H1 (cell line): ENCODE measurements around the gene DET1. TPM values are rescaled to one million over a fixed set of nuclear protein-coding genes. Genes with fewer than 3 reads are reported as not detected.

Experiments
- BACH1 ChIP-seq: IDR thresholded peaks from 2 replicates; pipeline ENCODE4 v1.6.1; 2012; ENCODE audit warnings: low read length, improper control_type of control experiment
- BRCA1 ChIP-seq: IDR thresholded peaks from 2 replicates; pipeline ENCODE4 v1.6.1; 2012; ENCODE audit warnings: low read depth, low read length, improper control_type of control experiment
- CBX8 ChIP-seq: fragments of 300-800, 300-1000 bp; sonication (generic); IDR thresholded peaks from 2 replicates; pipeline ENCODE4 v1.7.1; 2016; ENCODE audit warnings: low read depth, low read length, borderline replicate concordance
- CHD2 ChIP-seq: IDR thresholded peaks from 2 replicates; pipeline ENCODE4 v1.6.1; 2012; ENCODE audit warnings: low read length, improper control_type of control experiment
- CREB1 ChIP-seq: IDR thresholded peaks from 2 replicates; pipeline ENCODE4 v1.6.1; 2012; ENCODE audit warnings: inconsistent platforms
- EP300 ChIP-seq, 2 experiments: IDR thresholded peaks; 1 replicate in 1 of 2; 2 replicates in 1 of 2; pipeline ENCODE4 v1.6.1; 2011 to 2012; ENCODE audit warnings: low read depth in 2 of 2, low read length in 2 of 2, mild to moderate bottlenecking in 2 of 2, borderline replicate concordance in 1 of 2, inconsistent platforms in 1 of 2, moderate library complexity in 1 of 2
- EZH2 ChIP-seq: fragments of 200-600 bp; sonication (generic); IDR thresholded peaks from 2 replicates; pipeline ENCODE4 v1.7.1; 2012; ENCODE audit warnings: low read depth, mild to moderate bottlenecking, moderate library complexity, low read length, inconsistent platforms; ENCODE audit not compliant: severe bottlenecking
- KDM1A ChIP-seq: fragments of 200-600, 300-600 bp; sonication (generic); IDR thresholded peaks from 2 replicates; pipeline ENCODE4 v1.7.1; 2016; ENCODE audit warnings: mild to moderate bottlenecking, low read length, borderline replicate concordance
- KDM5A ChIP-seq: fragments of 200-600 bp; IDR thresholded peaks from 2 replicates; pipeline ENCODE4 v1.7.1; 2012; ENCODE audit warnings: mild to moderate bottlenecking, low read length, inconsistent platforms, mixed read lengths
- MAFK ChIP-seq: IDR thresholded peaks from 2 replicates; pipeline ENCODE4 v1.6.1; 2012; ENCODE audit warnings: low read depth, mild to moderate bottlenecking, improper control_type of control experiment, low read length
- NRF1 ChIP-seq: IDR thresholded peaks from 2 replicates; pipeline ENCODE4 v1.6.1; 2011; ENCODE audit warnings: mild to moderate bottlenecking, low read depth, low read length, improper control_type of control experiment
- POLR2A ChIP-seq, 2 experiments: IDR thresholded peaks; 1 replicate in 1 of 2; 2 replicates in 1 of 2; pipeline ENCODE4 v1.6.1; 2011; ENCODE audit warnings: low read depth in 2 of 2, low read length in 2 of 2, mild to moderate bottlenecking in 2 of 2; ENCODE audit errors: control extremely low read depth in 1 of 2
- POLR2AphosphoS5 ChIP-seq: IDR thresholded peaks from 2 replicates; pipeline ENCODE4 v1.6.1; 2011; ENCODE audit warnings: low read depth, low read length
- POU5F1 ChIP-seq: IDR thresholded peaks from 2 replicates; pipeline ENCODE4 v1.6.1; 2011; ENCODE audit warnings: low read depth, mild to moderate bottlenecking, low read length, moderate library complexity
- RBBP5 ChIP-seq: IDR thresholded peaks from 2 replicates; pipeline ENCODE4 v1.7.1; 2012; ENCODE audit warnings: low read depth, mild to moderate bottlenecking, inconsistent platforms, low read length, moderate library complexity, borderline replicate concordance
- SIN3A ChIP-seq, 2 experiments: IDR thresholded peaks in 1 of 2; conservative IDR thresholded peaks in 1 of 2; 2 replicates each; pipeline ENCODE4 v1.6.1; 2011 to 2012; ENCODE audit warnings: low read length in 2 of 2, improper control_type of control experiment in 1 of 2, low read depth in 1 of 2, mild to moderate bottlenecking in 1 of 2
- SIRT6 ChIP-seq: IDR thresholded peaks from one replicate; pipeline ENCODE4 v1.7.1; 2012; ENCODE audit warnings: low read length, inconsistent platforms
- SP1 ChIP-seq: IDR thresholded peaks from 2 replicates; pipeline ENCODE4 v1.6.1; 2011; ENCODE audit warnings: low read depth, low read length
- TBP ChIP-seq: IDR thresholded peaks from 2 replicates; pipeline ENCODE4 v1.6.1; 2011; ENCODE audit warnings: low read depth, low read length, improper control_type of control experiment
- TEAD4 ChIP-seq: IDR thresholded peaks from 2 replicates; pipeline ENCODE4 v1.6.1; 2012; ENCODE audit warnings: low read depth, low read length, inconsistent platforms, mixed read lengths
- ZNF274 ChIP-seq: IDR thresholded peaks from 2 replicates; pipeline ENCODE4 v1.7.0; 2012; ENCODE audit warnings: low read length, borderline replicate concordance; ENCODE audit errors: extremely low read depth
- polyA plus RNA-seq, 7 experiments: library from polyadenylated mRNA; depleted of rRNA in 3 of 7; stranded (reverse) in 5 of 7; unstranded in 2 of 7; fragments of >200 nt in 5 of 7; fragments of 200-250 nt in 2 of 7; gene quantifications; 1 replicate in 5 of 7; 2 replicates in 1 of 7; 4 replicates in 1 of 7; pipeline versions ENCODE4 v1.2.1 to v1.2.3, GENCODE V29; 2011 to 2013; ENCODE audit warnings: missing spikeins in 2 of 7, mixed read lengths in 2 of 7
- total RNA-seq: library from RNA; stranded (reverse); fragmentation: NEBNext Ultra II Directional; extraction: Animal tissue kit (Norgen Biotek cat#: 25700); gene quantifications from 2 replicates; pipeline ENCODE4 v1.2.1, GENCODE V29; 2021
- TF ChIP-seq, protein P1 (sequence below): IDR thresholded peaks from 2 replicates; pipeline ENCODE4 v1.6.1; 2011; ENCODE audit warnings: low read length, improper control_type of control experiment
- TF ChIP-seq, protein P2 (sequence below): IDR thresholded peaks from 2 replicates; pipeline ENCODE4 v1.6.1; 2012; ENCODE audit warnings: inconsistent platforms

The DET1 gene
- total and polyA plus RNA-seq, 2 of the 8 experiments (the other 6 are each of a cell fraction or from before 2014, with no cell fraction given) = 5.4 to 8.5 TPM

DNA sequence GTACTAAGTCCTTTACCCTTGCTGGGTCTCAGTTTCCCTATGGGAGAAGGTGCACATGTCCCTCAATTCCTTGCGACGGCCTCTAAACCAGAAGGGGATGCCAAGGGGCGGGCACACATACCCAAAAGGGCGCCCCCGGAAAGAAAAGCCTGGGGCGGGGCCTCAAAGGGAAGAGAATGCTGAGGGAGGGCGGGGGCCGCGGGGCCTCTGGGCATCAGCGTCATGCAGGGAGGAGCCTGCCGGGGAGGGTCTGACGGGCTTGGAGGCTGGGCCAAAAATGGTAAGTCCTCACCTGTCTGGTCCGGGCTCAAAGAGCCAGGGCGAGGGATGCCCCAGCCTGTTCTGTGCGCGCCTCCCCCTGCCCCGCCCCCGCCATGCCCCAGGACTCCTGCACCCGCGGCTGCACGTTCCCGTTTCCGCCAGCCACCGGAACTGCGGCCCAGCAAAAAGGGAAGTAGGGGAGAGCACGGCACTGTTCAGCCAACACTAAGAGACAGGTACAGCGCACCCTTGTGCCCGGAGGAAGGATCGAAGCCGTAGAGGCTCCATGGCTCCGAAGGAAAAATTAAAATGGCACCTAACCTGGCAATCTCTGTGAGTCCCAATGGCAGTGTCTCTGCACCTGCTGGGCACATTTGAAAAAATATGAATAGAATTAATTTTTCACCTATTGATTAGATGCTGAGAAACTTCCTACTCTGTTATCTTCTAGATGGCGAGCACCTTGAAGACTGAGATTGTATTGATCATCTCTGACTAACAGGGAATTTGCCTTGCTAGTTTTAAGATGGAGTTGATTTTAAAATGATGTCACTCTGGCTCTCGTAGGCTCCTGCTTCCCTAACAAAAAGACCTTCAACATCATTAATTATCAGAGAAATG lies at the start of gene DET1 (continued):
- TF ChIP-seq POLR2AphosphoS5 (no peak; the same call in 1 of the 2 replicates), EP300 (IDR thresholded peaks at IDR 0.05; ENCODE audit: borderline replicate concordance in 1 of 2, low read depth in 2 of 2, low read length in 2 of 2) (peak in 1 of 2 experiments; percentile 12; a peak in 1 of 3 replicates), SIN3A (conservative IDR thresholded peaks at IDR 0.05 in 1 of 2, IDR thresholded peaks at IDR 0.05 in 1 of 2; ENCODE audit: low read depth in 1 of 2, low read length in 2 of 2) (no peak), SIRT6 (no peak), KDM1A (no peak), TEAD4 (0 out of 2 replicates have a peak, but pooled peaks have one; percentile 11), EZH2 (no peak), CREB1 (peak; percentile 23; the same call in 1 of the 2 replicates), BACH1 (no peak), MAFK (no peak), RBBP5 (peak; percentile 34; the same call in 1 of the 2 replicates), SP1 (0 out of 2 replicates have a peak, but pooled peaks have one; percentile 21), NRF1 (no peak), CHD2 (no peak), CBX8 (no peak), POU5F1 (no peak), POLR2A (IDR thresholded peaks at IDR 0.05; ENCODE audit: control extremely low read depth in 1 of 2, low read depth in 2 of 2, low read length in 2 of 2) (0 out of 3 replicates have a peak, but pooled peaks of 1 of the 2 experiments have one; percentile 28), ZNF274 (no peak), TBP (peak; percentile 58; the same call in 1 of the 2 replicates), KDM5A (no peak), BRCA1 (no peak)
- TF ChIP-seq, protein P1, sequence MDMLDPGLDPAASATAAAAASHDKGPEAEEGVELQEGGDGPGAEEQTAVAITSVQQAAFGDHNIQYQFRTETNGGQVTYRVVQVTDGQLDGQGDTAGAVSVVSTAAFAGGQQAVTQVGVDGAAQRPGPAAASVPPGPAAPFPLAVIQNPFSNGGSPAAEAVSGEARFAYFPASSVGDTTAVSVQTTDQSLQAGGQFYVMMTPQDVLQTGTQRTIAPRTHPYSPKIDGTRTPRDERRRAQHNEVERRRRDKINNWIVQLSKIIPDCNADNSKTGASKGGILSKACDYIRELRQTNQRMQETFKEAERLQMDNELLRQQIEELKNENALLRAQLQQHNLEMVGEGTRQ = no peak
- TF ChIP-seq, protein P2, sequence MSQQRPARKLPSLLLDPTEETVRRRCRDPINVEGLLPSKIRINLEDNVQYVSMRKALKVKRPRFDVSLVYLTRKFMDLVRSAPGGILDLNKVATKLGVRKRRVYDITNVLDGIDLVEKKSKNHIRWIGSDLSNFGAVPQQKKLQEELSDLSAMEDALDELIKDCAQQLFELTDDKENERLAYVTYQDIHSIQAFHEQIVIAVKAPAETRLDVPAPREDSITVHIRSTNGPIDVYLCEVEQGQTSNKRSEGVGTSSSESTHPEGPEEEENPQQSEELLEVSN = peak; percentile 35
